Chondrocyte (in vitro differentiated cells): Measurements from ENCODE around the gene IARS1. TPM values are rescaled to one million over a fixed set of nuclear protein-coding genes. Genes with fewer than 3 reads are reported as not detected.

Experiments used
- DNase-seq: peaks from one replicate; pipeline ENCODE4 v3.0.0; 2021; ENCODE audit warnings: mixed read lengths, low spot score
- H3K27ac Mint-ChIP-seq: one replicate; pipeline ENCODE4 v1.8.0; 2021; ENCODE audit warnings: mild to moderate bottlenecking, moderate library complexity, mixed read lengths; ENCODE audit not compliant: unreplicated experiment
- H3K27me3 Mint-ChIP-seq: 2 replicates; pipeline ENCODE4 v1.8.0; 2021; ENCODE audit warnings: low read depth, mixed read lengths
- H3K36me3 Mint-ChIP-seq: 2 replicates; pipeline ENCODE4 v1.8.0; 2021; ENCODE audit warnings: low read depth, mixed read lengths
- H3K4me1 Mint-ChIP-seq: 2 replicates; pipeline ENCODE4 v1.8.0; 2021; ENCODE audit warnings: low read depth, mild to moderate bottlenecking, mixed read lengths
- H3K4me3 Mint-ChIP-seq: one replicate; pipeline ENCODE4 v1.8.0; 2021; ENCODE audit warnings: mild to moderate bottlenecking, moderate library complexity, mixed read lengths; ENCODE audit not compliant: unreplicated experiment
- H3K9me3 Mint-ChIP-seq: 2 replicates; pipeline ENCODE4 v1.8.0; 2021; ENCODE audit warnings: low read depth, mixed read lengths
- CTCF ChIP-seq: fragments of 200-600 bp; sonication (generic); IDR thresholded peaks from 2 replicates; pipeline ENCODE4 v1.5.0; 2021; ENCODE audit warnings: antibody characterized with exemption, mild to moderate bottlenecking, moderate library complexity
- long read RNA-seq: library from polyadenylated mRNA; stranded (forward); transcript quantifications from one replicate; pipeline ENCODE4 v2.0.0, GENCODE V29; 2021
- total RNA-seq: library from RNA; stranded (reverse); gene quantifications from 3 replicates; pipeline ENCODE4 v1.2.1, GENCODE V29; 2021

The IARS1 gene
- total RNA-seq, result 176 to 249 TPM (median 237 TPM) in 3 replicates
- long read RNA-seq, full-length matches to known transcripts, result 225 of 602 reads
- long read RNA-seq, partial matches to known transcripts, result 308 of 602 reads
- long read RNA-seq, other reads (novel, unspliced or antisense), result 69 of 602 reads

- H3K27me3 Mint-ChIP-seq, result no peaks in the 10 kb centered on the region
- peak within 1 kb of the TSS; percentile 98 for H3K4me3 Mint-ChIP-seq
- peak; percentile 71 for TF ChIP-seq CTCF
- DNase-seq, result peak; percentile 99
- H3K9me3 Mint-ChIP-seq, result no peaks in the 10 kb centered on the region
- H3K36me3 Mint-ChIP-seq, result peaks cover 25% of the 10 kb centered on the region
- peak within 1 kb of the TSS; percentile 100 for H3K27ac Mint-ChIP-seq
- H3K4me1 Mint-ChIP-seq, result peaks cover 53% of the 10 kb centered on the region
Measured at GRCh38 chr9:92293452-92294296, at the start of gene IARS1. Gene IARS1 (minus strand): TSS chr9:92293697. CDS start chr9:92289419, 4,278 bp downstream.

GRCh38 chr9:92342825-92343488, 49.5 kb upstream of the IARS1 start:
- Mint-ChIP-seq H3K27me3 (no peaks in the 10 kb centered on the region), H3K4me3 (no peak overlapping the region), H3K9me3 (peaks cover 4% of the 10 kb centered on the region), H3K27ac (peak overlapping the region; percentile 66), H3K4me1 (peaks cover 42% of the 10 kb centered on the region), H3K36me3 (peaks cover 25% of the 10 kb centered on the region)
- TF ChIP-seq CTCF, result peak; percentile 88
- no peak for DNase-seq

GRCh38 chr9:92341578-92341977, 48.1 kb upstream of the IARS1 start:
- peaks cover 20% of the 10 kb centered on the region for H3K36me3 Mint-ChIP-seq
- DNase-seq, result no peak
- TF ChIP-seq CTCF, result no peak
- peaks cover 32% of the 10 kb centered on the region for H3K4me1 Mint-ChIP-seq
- no peak overlapping the region for H3K4me3 Mint-ChIP-seq
- peaks cover 4% of the 10 kb centered on the region for H3K9me3 Mint-ChIP-seq
- H3K27ac Mint-ChIP-seq, result peak overlapping the region; percentile 42
- no peaks in the 10 kb centered on the region for H3K27me3 Mint-ChIP-seq

DNA sequence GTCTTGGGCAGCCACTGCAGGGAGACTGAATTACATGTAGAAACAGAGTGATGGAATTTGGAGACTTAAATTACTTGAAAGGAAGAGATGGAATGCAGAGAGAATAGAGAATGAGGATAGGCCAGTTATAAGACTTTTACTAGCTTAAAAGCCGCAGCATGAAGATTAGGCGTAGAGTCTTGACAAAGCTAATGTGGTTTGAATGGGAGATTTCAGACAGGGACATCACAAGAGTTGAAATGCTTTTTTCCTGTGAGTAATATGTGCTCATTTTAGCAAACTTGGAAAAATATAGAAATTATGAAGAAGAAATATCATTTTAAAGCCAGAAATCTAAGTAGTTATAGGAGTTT, 39.8 kb upstream of the IARS1 start:
- no peak for TF ChIP-seq CTCF
- Mint-ChIP-seq H3K9me3 (no peaks in the 10 kb centered on the region), H3K27me3 (no peaks in the 10 kb centered on the region), H3K4me1 (peaks cover 30% of the 10 kb centered on the region), H3K36me3 (no peaks in the 10 kb centered on the region), H3K4me3 (no peak overlapping the region), H3K27ac (peak overlapping the region; percentile 60)
- DNase-seq, result no peak

- peaks cover 36% of the 10 kb centered on the region for H3K4me1 Mint-ChIP-seq
- H3K36me3 Mint-ChIP-seq, result no peaks in the 10 kb centered on the region
- no peak for DNase-seq
- no peaks in the 10 kb centered on the region for H3K27me3 Mint-ChIP-seq
- TF ChIP-seq CTCF, result no peak
- no peak overlapping the region for H3K4me3 Mint-ChIP-seq
- peak overlapping the region; percentile 60 for H3K27ac Mint-ChIP-seq
- no peaks in the 10 kb centered on the region for H3K9me3 Mint-ChIP-seq
Measured at GRCh38 chr9:92332577-92333281, 39.2 kb upstream of the IARS1 start.
